OCI-LY7 (cell line): Measurements from ENCODE around the gene TP63. TPM values are rescaled to one million over a fixed set of nuclear protein-coding genes. Genes with fewer than 3 reads are reported as not detected.
"Not testable (repeated sequence)": the region's sequence is repeated elsewhere in the genome, so short reads cannot be mapped to it uniquely, and the experiment has no call there.

Experiments used
- BruUV-seq: library from RNA; stranded (reverse); fragments of 400-500 nt; replicated peaks from 2 replicates; lab custom pipeline; 2021; lab: Mats Ljungman, UMichigan
- CTCF ChIA-PET: fragments of 300-600 bp; sonication (Branson Sonifier 250); formaldehyde crosslinking; loops from one replicate; lab custom pipeline; 2022; ENCODE audit warnings: antibody characterized with exemption; ENCODE audit not compliant: unreplicated experiment; lab: Charles Lee
- POLR2A ChIA-PET: fragments of 300-600 bp; sonication (Branson Sonifier 250); formaldehyde crosslinking; loops from one replicate; lab custom pipeline; 2022; ENCODE audit warnings: antibody characterized with exemption; lab: Charles Lee
- DNase-seq: peaks from one replicate; pipeline ENCODE4 v3.0.0-alpha.2; 2015; ENCODE audit warnings: low spot score
- H2AFZ ChIP-seq: fragments of 200-600 bp; sonication (generic), shearing (Covaris generic); 2 replicates; pipeline ENCODE4 v1.6.1; 2014; ENCODE audit warnings: mild to moderate bottlenecking, antibody characterized with exemption, low read length, moderate library complexity
- H3K27ac ChIP-seq: fragments of 200-600 bp; sonication (generic); 2 replicates; pipeline ENCODE4 v1.5.1; 2014; ENCODE audit warnings: mixed run types, low read depth, mild to moderate bottlenecking, moderate library complexity, low read length, inconsistent platforms; ENCODE audit not compliant: poor library complexity, severe bottlenecking
- H3K36me3 ChIP-seq: fragments of 200-600 bp; sonication (generic); 2 replicates; pipeline ENCODE4 v1.6.1; 2014; ENCODE audit warnings: mild to moderate bottlenecking, antibody characterized with exemption, low read length, moderate library complexity, mixed read lengths; ENCODE audit not compliant: insufficient read depth
- H3K4me1 ChIP-seq: fragments of 200-600 bp; sonication (generic); 2 replicates; pipeline ENCODE4 v1.5.1; 2014; ENCODE audit warnings: mild to moderate bottlenecking, low read length; ENCODE audit not compliant: insufficient read depth, poor library complexity, severe bottlenecking
- H3K4me2 ChIP-seq: fragments of 200-600 bp; sonication (generic); 2 replicates; pipeline ENCODE4 v1.6.1; 2014; ENCODE audit warnings: mild to moderate bottlenecking, low read length
- H3K4me3 ChIP-seq: fragments of 200-600 bp; sonication (generic); 2 replicates; pipeline ENCODE4 v1.5.1; 2014; ENCODE audit warnings: mild to moderate bottlenecking, low read depth, low read length; ENCODE audit not compliant: poor library complexity, severe bottlenecking
- H3K79me2 ChIP-seq: fragments of 200-600 bp; sonication (generic); 2 replicates; pipeline ENCODE4 v1.6.1; 2016; ENCODE audit warnings: low read depth, mild to moderate bottlenecking, low read length, moderate library complexity, mixed read lengths; ENCODE audit not compliant: insufficient read depth
- H3K9me2 ChIP-seq: fragments of 200-600 bp; sonication (generic); 2 replicates; pipeline ENCODE4 v1.6.1; 2016; ENCODE audit warnings: mild to moderate bottlenecking, low read length, mixed read lengths; ENCODE audit not compliant: insufficient read depth
- H3K9me3 ChIP-seq: fragments of 200-600 bp; sonication (generic); 2 replicates; pipeline ENCODE4 v1.6.1; 2014; ENCODE audit warnings: mild to moderate bottlenecking, mixed run types, low read length, mixed read lengths
- H4K20me1 ChIP-seq: fragments of 200-600 bp; sonication (generic); 2 replicates; pipeline ENCODE4 v1.6.1; 2014; ENCODE audit warnings: mild to moderate bottlenecking, antibody characterized with exemption, low read length, moderate library complexity, mixed read lengths; ENCODE audit not compliant: insufficient read depth
- EZH2phosphoT487 ChIP-seq: fragments of 200-600 bp; sonication (generic); IDR thresholded peaks from 2 replicates; pipeline ENCODE4 v1.6.1; 2018; ENCODE audit warnings: low read depth, borderline replicate concordance, mild to moderate bottlenecking, mixed run types, antibody characterized with exemption, low read length, moderate library complexity, mixed read lengths
- intact Hi-C: fragments of 100-400 bp; cut with micrococcal nuclease; formaldehyde crosslinking; loops from one replicate; pipeline ENCODE4 v1.10.0; 2022; ENCODE audit not compliant: unreplicated experiment
- total RNA-seq, 2 experiments: library from RNA; depleted of rRNA in 1 of 2; stranded (reverse); fragments of >200 nt in 1 of 2; shearing (Covaris generic) in 1 of 2; gene quantifications; 2 replicates each; pipeline ENCODE4 v1.2.3, GENCODE V29; 2014 to 2022
- TF ChIP-seq, protein P1 (sequence below): fragments of 200-600 bp; sonication (generic); conservative IDR thresholded peaks from 2 replicates; pipeline ENCODE4 v1.5.1; 2014; ENCODE audit warnings: mild to moderate bottlenecking, antibody characterized with exemption, low read length, moderate library complexity, mixed read lengths

Gene TP63
- total RNA-seq, 2 experiments from 2014 or later = 0.16 to 1.1 TPM

DNA sequence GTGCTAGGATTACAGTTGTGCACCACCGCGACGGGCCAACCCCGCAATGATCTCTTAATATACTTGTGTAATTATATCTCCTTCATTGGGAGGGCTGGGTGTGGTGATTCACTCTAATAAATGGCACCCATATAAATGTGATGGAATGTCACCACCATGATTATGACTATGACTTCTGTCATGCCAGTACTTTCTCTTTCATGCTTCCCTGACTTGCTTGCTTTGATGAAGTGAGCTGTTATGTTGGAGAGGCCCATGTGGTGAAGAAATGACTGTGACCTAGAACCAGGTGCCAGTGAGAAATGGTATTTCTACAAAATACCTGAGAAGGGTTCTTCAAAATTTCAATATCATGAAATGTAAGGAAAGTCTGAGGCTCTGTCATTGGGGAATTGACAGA, 24.4 kb upstream of the TP63 start:
- no peak for DNase-seq
- no peaks in the 10 kb centered on the region for H4K20me1 ChIP-seq
- no peak overlapping the region for H2AFZ ChIP-seq
- no peaks in the 10 kb centered on the region for H3K9me3 ChIP-seq
- H3K36me3 ChIP-seq = no peaks in the 10 kb centered on the region
- no peaks in the 10 kb centered on the region for H3K9me2 ChIP-seq
- TF ChIP-seq, protein P1, sequence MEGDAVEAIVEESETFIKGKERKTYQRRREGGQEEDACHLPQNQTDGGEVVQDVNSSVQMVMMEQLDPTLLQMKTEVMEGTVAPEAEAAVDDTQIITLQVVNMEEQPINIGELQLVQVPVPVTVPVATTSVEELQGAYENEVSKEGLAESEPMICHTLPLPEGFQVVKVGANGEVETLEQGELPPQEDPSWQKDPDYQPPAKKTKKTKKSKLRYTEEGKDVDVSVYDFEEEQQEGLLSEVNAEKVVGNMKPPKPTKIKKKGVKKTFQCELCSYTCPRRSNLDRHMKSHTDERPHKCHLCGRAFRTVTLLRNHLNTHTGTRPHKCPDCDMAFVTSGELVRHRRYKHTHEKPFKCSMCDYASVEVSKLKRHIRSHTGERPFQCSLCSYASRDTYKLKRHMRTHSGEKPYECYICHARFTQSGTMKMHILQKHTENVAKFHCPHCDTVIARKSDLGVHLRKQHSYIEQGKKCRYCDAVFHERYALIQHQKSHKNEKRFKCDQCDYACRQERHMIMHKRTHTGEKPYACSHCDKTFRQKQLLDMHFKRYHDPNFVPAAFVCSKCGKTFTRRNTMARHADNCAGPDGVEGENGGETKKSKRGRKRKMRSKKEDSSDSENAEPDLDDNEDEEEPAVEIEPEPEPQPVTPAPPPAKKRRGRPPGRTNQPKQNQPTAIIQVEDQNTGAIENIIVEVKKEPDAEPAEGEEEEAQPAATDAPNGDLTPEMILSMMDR = no peak
- no peak for TF ChIP-seq EZH2phosphoT487
- H3K4me1 ChIP-seq = no peaks in the 10 kb centered on the region
- no peak overlapping the region for H3K4me3 ChIP-seq
- H3K27ac ChIP-seq = no peak overlapping the region
- no TSS peak for BruUV-seq
- H3K79me2 ChIP-seq = no peaks in the 10 kb centered on the region
- ChIA-PET CTCF (no interaction called here), POLR2A (interaction anchor here (0.7 kb wide), 2 partner anchors 14 to 407 kb away, joined by 3 read pairs; no protein-coding TSS in a partner anchor)
- intact Hi-C loops = no loop called here
- H3K4me2 ChIP-seq = no peak overlapping the region

DNA sequence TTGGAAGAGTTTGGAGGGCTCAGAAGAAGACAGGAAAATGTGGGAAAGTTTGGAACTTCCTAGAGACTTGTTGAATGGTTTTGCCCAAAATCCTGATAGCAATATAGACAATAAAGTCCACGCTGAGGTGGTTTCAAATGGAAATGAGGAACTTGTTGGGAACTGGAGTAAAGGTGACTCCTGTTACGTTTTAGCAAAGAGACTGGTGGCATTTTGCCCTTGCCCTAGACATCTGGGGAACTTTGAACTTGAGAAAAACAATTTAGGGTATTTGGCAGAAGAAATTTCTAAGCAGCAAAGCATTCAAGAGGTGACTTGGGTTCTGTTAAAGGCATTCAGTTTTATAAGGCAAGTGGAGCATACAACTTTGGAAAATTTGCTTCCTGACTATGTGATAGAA, 18.5 kb upstream of the TP63 start:
- intact Hi-C loops = not testable (repeated sequence)

GRCh38 chr3:189613122-189613521, 18.1 kb upstream of the TP63 start:
- Histone ChIP-seq H3K9me3 (no peaks in the 10 kb centered on the region), H3K79me2 (no peaks in the 10 kb centered on the region), H3K4me2 (no peak overlapping the region), H3K36me3 (no peaks in the 10 kb centered on the region), H4K20me1 (no peaks in the 10 kb centered on the region), H2AFZ (no peak overlapping the region), H3K4me3 (no peak overlapping the region), H3K4me1 (no peaks in the 10 kb centered on the region), H3K9me2 (no peaks in the 10 kb centered on the region), H3K27ac (no peak overlapping the region)
- no peak for DNase-seq
- intact Hi-C loops = no loop called here
- POLR2A ChIA-PET = no interaction called here
- no TSS peak for BruUV-seq
- TF ChIP-seq EZH2phosphoT487 = no peak
- TF ChIP-seq, protein P1 = no peak
- CTCF ChIA-PET = no interaction called here

More for the DNA sequence above, 18.5 kb upstream of the TP63 start:
- CTCF ChIA-PET, DNase-seq, H4K20me1 ChIP-seq, H3K9me2 ChIP-seq, POLR2A ChIA-PET, H3K36me3 ChIP-seq, H3K4me3 ChIP-seq, H3K27ac ChIP-seq, H3K79me2 ChIP-seq, H2AFZ ChIP-seq, BruUV-seq, H3K4me2 ChIP-seq, H3K4me1 ChIP-seq, H3K9me3 ChIP-seq: not testable (repeated sequence)
